PC-9 (cell line): ENCODE data around the gene BEST2.

ENCODE experiments used
- EZH2 ChIP-seq: fragments of 200-600 bp; sonication (generic); IDR thresholded peaks from 2 replicates; pipeline ENCODE4 v1.8.0; 2017; ENCODE audit warnings: antibody characterized with exemption, low read depth
- TF ChIP-seq, protein P1 (sequence below): fragments of 200-600 bp; sonication (generic); conservative IDR thresholded peaks from 2 replicates; pipeline ENCODE4 v1.6.1; 2017; ENCODE audit warnings: mixed run types, antibody characterized with exemption, mild to moderate bottlenecking, moderate library complexity

DNA sequence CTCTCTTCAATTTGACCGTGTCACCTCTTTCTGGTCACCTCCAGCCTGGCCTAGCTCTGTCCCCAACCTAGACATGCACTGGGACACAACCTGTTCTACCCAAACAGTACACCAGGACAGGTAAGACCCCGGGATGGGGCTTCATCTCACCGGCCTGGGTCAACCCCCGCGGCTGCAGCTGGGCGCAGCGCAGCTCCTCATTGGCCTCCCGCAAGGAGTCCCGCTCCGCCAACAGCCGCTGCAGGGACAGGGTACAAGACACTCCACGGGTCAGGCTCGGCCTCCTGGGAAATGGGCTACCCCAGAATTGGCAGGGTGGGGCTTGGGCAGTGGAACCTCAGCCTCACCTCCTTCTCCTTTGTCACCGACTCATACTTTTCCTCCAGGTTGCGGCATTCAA is 16.1 kb downstream of the BEST2 start:
- TF ChIP-seq, protein P1, sequence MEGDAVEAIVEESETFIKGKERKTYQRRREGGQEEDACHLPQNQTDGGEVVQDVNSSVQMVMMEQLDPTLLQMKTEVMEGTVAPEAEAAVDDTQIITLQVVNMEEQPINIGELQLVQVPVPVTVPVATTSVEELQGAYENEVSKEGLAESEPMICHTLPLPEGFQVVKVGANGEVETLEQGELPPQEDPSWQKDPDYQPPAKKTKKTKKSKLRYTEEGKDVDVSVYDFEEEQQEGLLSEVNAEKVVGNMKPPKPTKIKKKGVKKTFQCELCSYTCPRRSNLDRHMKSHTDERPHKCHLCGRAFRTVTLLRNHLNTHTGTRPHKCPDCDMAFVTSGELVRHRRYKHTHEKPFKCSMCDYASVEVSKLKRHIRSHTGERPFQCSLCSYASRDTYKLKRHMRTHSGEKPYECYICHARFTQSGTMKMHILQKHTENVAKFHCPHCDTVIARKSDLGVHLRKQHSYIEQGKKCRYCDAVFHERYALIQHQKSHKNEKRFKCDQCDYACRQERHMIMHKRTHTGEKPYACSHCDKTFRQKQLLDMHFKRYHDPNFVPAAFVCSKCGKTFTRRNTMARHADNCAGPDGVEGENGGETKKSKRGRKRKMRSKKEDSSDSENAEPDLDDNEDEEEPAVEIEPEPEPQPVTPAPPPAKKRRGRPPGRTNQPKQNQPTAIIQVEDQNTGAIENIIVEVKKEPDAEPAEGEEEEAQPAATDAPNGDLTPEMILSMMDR, result no peak
- TF ChIP-seq EZH2, result no peak
